ENCODE measurements around the gene TM4SF20. TPM values are rescaled to one million over a fixed set of nuclear protein-coding genes. Genes with fewer than 3 reads are reported as not detected.

Gene TM4SF20
- total and polyA plus RNA-seq, 2 experiments from 2014 or later, result not detected

DNA sequence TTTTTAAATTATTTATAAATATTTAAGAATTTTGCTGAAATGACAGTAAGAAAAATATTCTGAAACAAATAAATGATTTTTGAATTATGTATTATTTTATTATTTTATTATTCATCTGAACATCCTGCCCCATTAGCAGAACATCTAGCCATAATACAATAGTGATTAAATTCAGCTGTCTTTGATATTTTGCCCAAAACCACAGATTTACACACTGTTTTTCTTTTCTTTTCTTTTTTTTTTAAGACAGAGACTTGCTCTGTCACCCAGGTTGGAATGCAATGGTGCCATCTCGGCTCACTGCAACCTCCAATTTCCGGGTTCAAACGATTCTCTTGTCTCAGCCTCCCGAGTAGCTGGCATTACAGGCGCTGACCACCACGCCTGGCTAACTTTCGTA lies 10.6 kb upstream of the TM4SF20 start:
- no peak for DNase-seq (ENCODE audit: low spot score)
- Histone ChIP-seq H3K4me3 (no peak overlapping the region), H3K4me1 (ENCODE audit: insufficient read depth) (peaks cover 8% of the 10 kb centered on the region), H3K9me2 (ENCODE audit: insufficient read depth) (0 out of 2 replicates have a peak, but pooled peaks cover 3% of the 10 kb centered on the region), H3K27me3 (ENCODE audit: insufficient read depth) (no peaks in the 10 kb centered on the region), H3K36me3 (ENCODE audit: insufficient read depth) (no peaks in the 10 kb centered on the region), H3F3A (replicated peaks; ENCODE audit: low read depth) (no peaks in the 10 kb centered on the region), H4K20me1 (replicated peaks; ENCODE audit: insufficient read depth) (no peaks in the 10 kb centered on the region), H2AFZ (peak overlapping the region; percentile 84), H3K79me2 (replicated peaks; ENCODE audit: insufficient read depth) (no peaks in the 10 kb centered on the region), H3K4me2 (no peak overlapping the region), H3K27ac (ENCODE audit: low read depth) (no peak overlapping the region)
- Mint-ChIP-seq H3K27ac (no peak overlapping the region), H3K4me1 (peaks cover 10% of the 10 kb centered on the region), H3K27me3 (ENCODE audit: insufficient read depth, low read depth, poor library complexity) (peaks cover 4% of the 10 kb centered on the region), H3K36me3 (ENCODE audit: low read depth) (no peaks in the 10 kb centered on the region), H3K4me3 (no peak overlapping the region), H3K9me3 (no peaks in the 10 kb centered on the region)
- no peak for TF ChIP-seq EZH2phosphoT487 (IDR thresholded peaks at IDR 0.05; ENCODE audit: unreplicated experiment)
- no peak for TF ChIP-seq POLR2AphosphoS5 (IDR thresholded peaks at IDR 0.05; ENCODE audit: low read depth)
- no peak for TF ChIP-seq NANOG (IDR thresholded peaks at IDR 0.05; ENCODE audit: borderline replicate concordance)
- no peak for TF ChIP-seq REST (IDR thresholded peaks at IDR 0.05; ENCODE audit: unreplicated experiment)
- ATAC-seq, result no peak

GRCh38 chr2:227389231-227389630 lies 10.1 kb upstream of the TM4SF20 start:
- Histone ChIP-seq H3K27ac (ENCODE audit: low read depth) (no peak overlapping the region), H3K9me2 (ENCODE audit: insufficient read depth) (0 out of 2 replicates have a peak, but pooled peaks cover 3% of the 10 kb centered on the region), H3K36me3 (ENCODE audit: insufficient read depth) (no peaks in the 10 kb centered on the region), H3K79me2 (replicated peaks; ENCODE audit: insufficient read depth) (no peaks in the 10 kb centered on the region), H3K27me3 (ENCODE audit: insufficient read depth) (no peaks in the 10 kb centered on the region), H3K4me1 (ENCODE audit: insufficient read depth) (peaks cover 7% of the 10 kb centered on the region), H4K20me1 (replicated peaks; ENCODE audit: insufficient read depth) (no peaks in the 10 kb centered on the region), H3K4me3 (no peak overlapping the region), H2AFZ (no peak overlapping the region), H3F3A (replicated peaks; ENCODE audit: low read depth) (no peaks in the 10 kb centered on the region), H3K4me2 (no peak overlapping the region)
- H3K4me3 Mint-ChIP-seq, result no peak overlapping the region
- peaks cover 4% of the 10 kb centered on the region for H3K27me3 Mint-ChIP-seq (ENCODE audit: insufficient read depth, low read depth, poor library complexity)
- no peak overlapping the region for H3K27ac Mint-ChIP-seq
- TF ChIP-seq ETS1 (IDR thresholded peaks at IDR 0.05) (no peak), JUNB (IDR thresholded peaks at IDR 0.05; ENCODE audit: unreplicated experiment) (no peak), REST (IDR thresholded peaks at IDR 0.05; ENCODE audit: unreplicated experiment) (no peak), ZNF331 (CRISPR knock-in tag; IDR thresholded peaks at IDR 0.05; ENCODE audit: low read depth) (no peak), CREB1 (CRISPR knock-in tag; IDR thresholded peaks at IDR 0.05; ENCODE audit: low read depth) (no peak), CTCF (conservative IDR thresholded peaks at IDR 0.05; ENCODE audit: low read depth in 2 of 2) (no peak), EZH2phosphoT487 (IDR thresholded peaks at IDR 0.05; ENCODE audit: unreplicated experiment) (no peak), NANOG (IDR thresholded peaks at IDR 0.05; ENCODE audit: borderline replicate concordance) (no peak)
- no peak for DNase-seq (ENCODE audit: low spot score)
- H3K36me3 Mint-ChIP-seq (ENCODE audit: low read depth), result no peaks in the 10 kb centered on the region
- peaks cover 7% of the 10 kb centered on the region for H3K4me1 Mint-ChIP-seq
- no peaks in the 10 kb centered on the region for H3K9me3 Mint-ChIP-seq
- no peak for ATAC-seq
